ENCODE data around the gene OMA1. TPM values are rescaled to one million over a fixed set of nuclear protein-coding genes. Genes with fewer than 3 reads are reported as not detected.

Gene OMA1
- total and polyA plus RNA-seq, 10 of the 15 experiments (the other 5 are each of a cell fraction or from before 2014, with no cell fraction given) = 23.6 to 67.1 (median 47.1) TPM

- TF ChIP-seq, protein P1, sequence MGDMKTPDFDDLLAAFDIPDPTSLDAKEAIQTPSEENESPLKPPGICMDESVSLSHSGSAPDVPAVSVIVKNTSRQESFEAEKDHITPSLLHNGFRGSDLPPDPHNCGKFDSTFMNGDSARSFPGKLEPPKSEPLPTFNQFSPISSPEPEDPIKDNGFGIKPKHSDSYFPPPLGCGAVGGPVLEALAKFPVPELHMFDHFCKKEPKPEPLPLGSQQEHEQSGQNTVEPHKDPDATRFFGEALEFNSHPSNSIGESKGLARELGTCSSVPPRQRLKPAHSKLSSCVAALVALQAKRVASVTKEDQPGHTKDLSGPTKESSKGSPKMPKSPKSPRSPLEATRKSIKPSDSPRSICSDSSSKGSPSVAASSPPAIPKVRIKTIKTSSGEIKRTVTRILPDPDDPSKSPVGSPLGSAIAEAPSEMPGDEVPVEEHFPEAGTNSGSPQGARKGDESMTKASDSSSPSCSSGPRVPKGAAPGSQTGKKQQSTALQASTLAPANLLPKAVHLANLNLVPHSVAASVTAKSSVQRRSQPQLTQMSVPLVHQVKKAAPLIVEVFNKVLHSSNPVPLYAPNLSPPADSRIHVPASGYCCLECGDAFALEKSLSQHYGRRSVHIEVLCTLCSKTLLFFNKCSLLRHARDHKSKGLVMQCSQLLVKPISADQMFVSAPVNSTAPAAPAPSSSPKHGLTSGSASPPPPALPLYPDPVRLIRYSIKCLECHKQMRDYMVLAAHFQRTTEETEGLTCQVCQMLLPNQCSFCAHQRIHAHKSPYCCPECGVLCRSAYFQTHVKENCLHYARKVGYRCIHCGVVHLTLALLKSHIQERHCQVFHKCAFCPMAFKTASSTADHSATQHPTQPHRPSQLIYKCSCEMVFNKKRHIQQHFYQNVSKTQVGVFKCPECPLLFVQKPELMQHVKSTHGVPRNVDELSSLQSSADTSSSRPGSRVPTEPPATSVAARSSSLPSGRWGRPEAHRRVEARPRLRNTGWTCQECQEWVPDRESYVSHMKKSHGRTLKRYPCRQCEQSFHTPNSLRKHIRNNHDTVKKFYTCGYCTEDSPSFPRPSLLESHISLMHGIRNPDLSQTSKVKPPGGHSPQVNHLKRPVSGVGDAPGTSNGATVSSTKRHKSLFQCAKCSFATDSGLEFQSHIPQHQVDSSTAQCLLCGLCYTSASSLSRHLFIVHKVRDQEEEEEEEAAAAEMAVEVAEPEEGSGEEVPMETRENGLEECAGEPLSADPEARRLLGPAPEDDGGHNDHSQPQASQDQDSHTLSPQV (IDR thresholded peaks at IDR 0.05) = no peak
- no peak for TF ChIP-seq ZNF384 (IDR thresholded peaks at IDR 0.05; ENCODE audit: borderline replicate concordance, low read depth, low read length)
- TF ChIP-seq SUPT20H (IDR thresholded peaks at IDR 0.05; ENCODE audit: borderline replicate concordance, control insufficient read depth, low read depth, low read length) = no peak
Measured at GRCh38 chr1:58502519-58502918, 44.0 kb downstream of the OMA1 start (continued).

DNA sequence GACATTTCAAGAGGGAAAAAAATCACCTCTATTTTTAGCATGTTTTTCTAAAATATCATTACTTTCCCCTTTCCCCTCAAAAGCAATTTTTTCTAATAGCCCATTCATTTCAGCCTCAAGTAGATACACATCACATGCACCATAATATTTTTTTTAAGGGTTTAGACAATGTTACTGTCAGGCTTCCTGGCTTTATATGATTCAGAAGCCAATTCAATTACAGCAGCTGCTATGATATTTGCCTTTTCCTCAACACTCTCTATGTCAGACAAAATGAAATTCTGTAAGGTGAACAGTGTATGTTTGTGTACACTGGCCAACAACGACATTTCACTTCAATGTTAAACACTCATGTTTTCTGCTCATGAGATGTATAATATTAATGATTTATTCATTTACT lies 46.5 kb downstream of the OMA1 start:
- Histone ChIP-seq H3K9ac (ENCODE audit: control insufficient read depth, insufficient read depth, low read length) (no peak overlapping the region), H4K20me1 (ENCODE audit: control insufficient read depth, insufficient read depth) (no peaks in the 10 kb centered on the region), H3K36me3 (ENCODE audit: control insufficient read depth in 2 of 2, insufficient read depth in 2 of 2, low read length in 1 of 2) (no peaks in the 10 kb centered on the region; a peak in 1 of 4 replicates), H2AFZ (ENCODE audit: control insufficient read depth, low read depth, low read length) (no peak overlapping the region), H3K27ac (ENCODE audit: control insufficient read depth, insufficient read depth) (no peak overlapping the region), H3K9me3 (replicated peaks; ENCODE audit: control insufficient read depth, insufficient read depth, low read length) (no peaks in the 10 kb centered on the region), H3K79me2 (ENCODE audit: control insufficient read depth, insufficient read depth, low read length) (no peaks in the 10 kb centered on the region), H3K4me3 (no peak overlapping the region), H3K4me2 (ENCODE audit: control insufficient read depth, insufficient read depth) (no peak overlapping the region), H3K27me3 (replicated peaks in 1 of 2; ENCODE audit: control insufficient read depth in 2 of 2, insufficient read depth in 2 of 2, low read length in 1 of 2) (no peaks in the 10 kb centered on the region), H3K4me1 (ENCODE audit: control insufficient read depth, insufficient read depth, low read length) (no peaks in the 10 kb centered on the region)
- FAIRE-seq = no peak
- ATAC-seq = no peak
- SMC1A ChIA-PET (ENCODE audit: uncharacterized antibody, unreplicated experiment) = interaction anchor here (1.4 kb wide), 1 partner anchor 152 kb away, joined by 4 read pairs; no protein-coding TSS in a partner anchor
- in situ Hi-C loops (cut with MboI) (no loop called here), intact Hi-C loops (cut with micrococcal nuclease; ENCODE audit: unreplicated experiment) (no loop called here)
- WGBS (ENCODE audit: insufficient coverage, insufficient replicate concordance, low lambda C conversion rate, missing lambda C conversion rate) = 95% methylated on average over 1 of the region's 1 CpG
- CTCF ChIA-PET = interaction anchor here (0.7 to 3.1 kb wide), 2 partner anchors 16 to 152 kb away, joined by 4 to 11 read pairs; no protein-coding TSS in a partner anchor
- BruUV-seq (replicated peaks) = no TSS peak
- POLR2A ChIA-PET = no interaction called here
- no peak for DNase-seq (ENCODE audit: low read depth, low spot score)
- RAD21 ChIA-PET (ENCODE audit: unreplicated experiment) = no interaction called here
- TF ChIP-seq ATF3 (IDR thresholded peaks at IDR 0.05; ENCODE audit: borderline replicate concordance, extremely low read depth, low read depth, low read length) (no peak), BHLHE40 (IDR thresholded peaks at IDR 0.05; ENCODE audit: borderline replicate concordance in 1 of 2, low read depth in 2 of 2, low read length in 1 of 2) (no peak), FOXM1 (IDR thresholded peaks at IDR 0.05; ENCODE audit: low read depth, low read length) (no peak), NR2C2 (IDR thresholded peaks at IDR 0.05; ENCODE audit: borderline replicate concordance, control insufficient read depth, insufficient read length, low read depth) (no peak), NFIC (IDR thresholded peaks at IDR 0.05; ENCODE audit: low read depth, low read length) (no peak), HDAC6 (IDR thresholded peaks at IDR 0.05; ENCODE audit: unreplicated experiment) (no peak), SIN3A (IDR thresholded peaks at IDR 0.05; ENCODE audit: low read depth, low read length) (no peak), TCF7 (IDR thresholded peaks at IDR 0.05; ENCODE audit: borderline replicate concordance) (no peak), MYB (IDR thresholded peaks at IDR 0.05; ENCODE audit: borderline replicate concordance, low read depth, low read length) (no peak), MYC (IDR thresholded peaks at IDR 0.05; ENCODE audit: insufficient read depth, insufficient read length, insufficient replicate concordance, low read length, severe bottlenecking) (no peak), HCFC1 (IDR thresholded peaks at IDR 0.05; ENCODE audit: low read length) (no peak)
- TF ChIP-seq, protein P2, sequence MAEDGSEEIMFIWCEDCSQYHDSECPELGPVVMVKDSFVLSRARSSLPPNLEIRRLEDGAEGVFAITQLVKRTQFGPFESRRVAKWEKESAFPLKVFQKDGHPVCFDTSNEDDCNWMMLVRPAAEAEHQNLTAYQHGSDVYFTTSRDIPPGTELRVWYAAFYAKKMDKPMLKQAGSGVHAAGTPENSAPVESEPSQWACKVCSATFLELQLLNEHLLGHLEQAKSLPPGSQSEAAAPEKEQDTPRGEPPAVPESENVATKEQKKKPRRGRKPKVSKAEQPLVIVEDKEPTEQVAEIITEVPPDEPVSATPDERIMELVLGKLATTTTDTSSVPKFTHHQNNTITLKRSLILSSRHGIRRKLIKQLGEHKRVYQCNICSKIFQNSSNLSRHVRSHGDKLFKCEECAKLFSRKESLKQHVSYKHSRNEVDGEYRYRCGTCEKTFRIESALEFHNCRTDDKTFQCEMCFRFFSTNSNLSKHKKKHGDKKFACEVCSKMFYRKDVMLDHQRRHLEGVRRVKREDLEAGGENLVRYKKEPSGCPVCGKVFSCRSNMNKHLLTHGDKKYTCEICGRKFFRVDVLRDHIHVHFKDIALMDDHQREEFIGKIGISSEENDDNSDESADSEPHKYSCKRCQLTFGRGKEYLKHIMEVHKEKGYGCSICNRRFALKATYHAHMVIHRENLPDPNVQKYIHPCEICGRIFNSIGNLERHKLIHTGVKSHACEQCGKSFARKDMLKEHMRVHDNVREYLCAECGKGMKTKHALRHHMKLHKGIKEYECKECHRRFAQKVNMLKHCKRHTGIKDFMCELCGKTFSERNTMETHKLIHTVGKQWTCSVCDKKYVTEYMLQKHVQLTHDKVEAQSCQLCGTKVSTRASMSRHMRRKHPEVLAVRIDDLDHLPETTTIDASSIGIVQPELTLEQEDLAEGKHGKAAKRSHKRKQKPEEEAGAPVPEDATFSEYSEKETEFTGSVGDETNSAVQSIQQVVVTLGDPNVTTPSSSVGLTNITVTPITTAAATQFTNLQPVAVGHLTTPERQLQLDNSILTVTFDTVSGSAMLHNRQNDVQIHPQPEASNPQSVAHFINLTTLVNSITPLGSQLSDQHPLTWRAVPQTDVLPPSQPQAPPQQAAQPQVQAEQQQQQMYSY (CRISPR knock-in tag; IDR thresholded peaks at IDR 0.05) = no peak

Measured in GM12878 (cell line).